HCT116 (cell line): Measurements from ENCODE around the gene CXCR5. TPM values are rescaled to one million over a fixed set of nuclear protein-coding genes. Genes with fewer than 3 reads are reported as not detected.

ENCODE experiments used
- ATAC-seq: fragments of 200-7000 bp; cut with Tn5 transposase; 2 replicates; pipeline ENCODE4 v1.9.1; 2020; ENCODE audit warnings: mild to moderate bottlenecking, moderate library complexity
- BruUV-seq: library from RNA; stranded (reverse); fragments of 400-500 nt; replicated peaks from 2 replicates; lab custom pipeline; 2021; lab: Mats Ljungman, UMichigan
- CTCF ChIA-PET: fragments of 300-600 bp; sonication (Branson Sonifier 250); formaldehyde crosslinking; loops from one replicate; lab custom pipeline; 2021; ENCODE audit warnings: antibody characterized with exemption; lab: Charles Lee
- POLR2A ChIA-PET: fragments of 300-600, 350-600 bp; sonication (Branson Sonifier 250); formaldehyde crosslinking; loops from one replicate; lab custom pipeline; 2021; ENCODE audit warnings: antibody characterized with exemption; lab: Charles Lee
- RAD21 ChIA-PET, 2 experiments: fragments of 300-600 bp; sonication (Branson Sonifier 250); formaldehyde crosslinking; loops; one replicate each; lab custom pipeline; 2023; ENCODE audit warnings: low total read pairs in 2 of 2; ENCODE audit not compliant: uncharacterized antibody in 2 of 2, unreplicated experiment in 2 of 2, low non-redundant PET in 1 of 2; lab: Charles Lee
- DNase-seq: peaks from one replicate; pipeline ENCODE4 v3.0.0-alpha.2; 2010; ENCODE audit warnings: low read depth, low spot score
- H2AFZ ChIP-seq: fragments of 200-600 bp; shearing (Covaris generic), sonication (generic); 2 replicates; pipeline ENCODE4 v1.6.1; 2017; ENCODE audit warnings: low read depth, mixed run types, mixed read lengths, antibody characterized with exemption, low read length; ENCODE audit not compliant: poor library complexity, severe bottlenecking
- H3K27ac ChIP-seq: 2 replicates; pipeline ENCODE4 v1.5.1; 2012; ENCODE audit warnings: low read depth, low read length
- H3K27me3 ChIP-seq: fragments of 200-600 bp; sonication (generic); 2 replicates; pipeline ENCODE4 v1.6.1; 2016; ENCODE audit warnings: mixed run types, low read length, mixed read lengths; ENCODE audit not compliant: insufficient read depth
- H3K36me3 ChIP-seq, 2 experiments: fragments of 200-500 bp in 1 of 2; fragments of 200-600 bp in 1 of 2; sonication (Bioruptor generic) in 1 of 2; sonication (generic) in 1 of 2; 2 replicates each; pipeline versions ENCODE4 v1.5.1 to v1.6.1; 2014 to 2016; ENCODE audit warnings: low read length in 2 of 2, inconsistent platforms in 1 of 2, mixed read lengths in 1 of 2, mixed run types in 1 of 2; ENCODE audit not compliant: insufficient read depth in 2 of 2, control insufficient read depth in 1 of 2
- H3K4me1 ChIP-seq, 2 experiments: fragments of 200-600 bp in 1 of 2; sonication (generic) in 1 of 2; 2 replicates each; pipeline versions ENCODE4 v1.5.1 to v1.6.1; 2012 to 2017; ENCODE audit warnings: low read length in 2 of 2, inconsistent platforms in 1 of 2, mild to moderate bottlenecking in 1 of 2, mixed read lengths in 1 of 2, mixed run types in 1 of 2, moderate library complexity in 1 of 2; ENCODE audit not compliant: insufficient read depth in 2 of 2, control insufficient read depth in 1 of 2
- H3K4me2 ChIP-seq: fragments of 200-600 bp; sonication (generic); 2 replicates; pipeline ENCODE4 v1.6.1; 2017; ENCODE audit warnings: mixed run types, low read length, mixed read lengths
- H3K4me3 ChIP-seq, 2 experiments: fragments of 200-600 bp in 1 of 2; sonication (generic) in 1 of 2; replicated peaks in 1 of 2; 2 replicates each; pipeline ENCODE4 v1.5.1; 2011 to 2016; ENCODE audit warnings: low read length in 2 of 2, control low read depth in 1 of 2, low read depth in 1 of 2, mild to moderate bottlenecking in 1 of 2, mixed read lengths in 1 of 2, mixed run types in 1 of 2
- H3K79me2 ChIP-seq: fragments of 200-600 bp; sonication (generic); 2 replicates; pipeline ENCODE4 v1.6.1; 2017; ENCODE audit warnings: mild to moderate bottlenecking, mixed run types, low read length, moderate library complexity, mixed read lengths; ENCODE audit not compliant: insufficient read depth
- H3K9ac ChIP-seq: fragments of 200-600 bp; sonication (generic); 2 replicates; pipeline ENCODE4 v1.6.1; 2016; ENCODE audit warnings: low read length, mixed read lengths
- H3K9me2 ChIP-seq: fragments of 200-600 bp; sonication (generic), shearing (Covaris generic); 2 replicates; pipeline ENCODE4 v1.6.1; 2017; ENCODE audit warnings: mixed run types, mild to moderate bottlenecking, moderate library complexity; ENCODE audit not compliant: insufficient read depth
- H3K9me3 ChIP-seq, 2 experiments: fragments of 200-500 bp in 1 of 2; fragments of 200-600 bp in 1 of 2; sonication (Bioruptor generic) in 1 of 2; sonication (generic) in 1 of 2; 2 replicates each; pipeline ENCODE4 v1.6.1; 2014 to 2017; ENCODE audit warnings: low read length in 2 of 2, mixed read lengths in 2 of 2, inconsistent platforms in 1 of 2, low read depth in 1 of 2, mild to moderate bottlenecking in 1 of 2, mixed run types in 1 of 2, moderate library complexity in 1 of 2; ENCODE audit not compliant: control insufficient read depth in 1 of 2, insufficient read depth in 1 of 2
- H4K20me1 ChIP-seq: fragments of 200-600 bp; sonication (generic), shearing (Covaris generic); 2 replicates; pipeline ENCODE4 v1.6.1; 2017; ENCODE audit warnings: mixed run types, mild to moderate bottlenecking, moderate library complexity; ENCODE audit not compliant: insufficient read depth
- CBX3 ChIP-seq: IDR thresholded peaks from 2 replicates; pipeline ENCODE4 v1.6.1; 2012; ENCODE audit warnings: low read depth
- CEBPB ChIP-seq: IDR thresholded peaks from 2 replicates; pipeline ENCODE4 v1.6.1; 2012; ENCODE audit warnings: low read depth
- FOSL1 ChIP-seq: IDR thresholded peaks from 2 replicates; pipeline ENCODE4 v1.6.1; 2012; ENCODE audit warnings: low read depth
- JUND ChIP-seq: IDR thresholded peaks from 2 replicates; pipeline ENCODE4 v1.6.1; 2012
- MAX ChIP-seq: IDR thresholded peaks from 2 replicates; pipeline ENCODE4 v1.6.1; 2012
- POLR2A ChIP-seq: IDR thresholded peaks from 2 replicates; pipeline ENCODE4 v1.7.0; 2011; ENCODE audit warnings: borderline replicate concordance; ENCODE audit not compliant: insufficient read depth, insufficient read length; ENCODE audit errors: extremely low read depth
- POLR2AphosphoS5 ChIP-seq: IDR thresholded peaks from 2 replicates; pipeline ENCODE4 v1.6.1; 2011; ENCODE audit warnings: mild to moderate bottlenecking, low read depth, low read length, moderate library complexity
- RAD21 ChIP-seq: IDR thresholded peaks from 2 replicates; pipeline ENCODE4 v1.6.1; 2012; ENCODE audit warnings: low read depth, mild to moderate bottlenecking
- SIN3A ChIP-seq: IDR thresholded peaks from 2 replicates; pipeline ENCODE4 v1.6.1; 2012; ENCODE audit warnings: low read depth
- SRF ChIP-seq: IDR thresholded peaks from 2 replicates; pipeline ENCODE4 v1.6.1; 2012; ENCODE audit warnings: low read depth
- ZBTB33 ChIP-seq: IDR thresholded peaks from 2 replicates; pipeline ENCODE4 v1.6.1; 2011; ENCODE audit warnings: mild to moderate bottlenecking, low read length, moderate library complexity; ENCODE audit not compliant: insufficient replicate concordance; ENCODE audit errors: extremely low read depth
- ZNF274 ChIP-seq: fragments of 200-500 bp; sonication (Bioruptor generic); IDR thresholded peaks from 2 replicates; pipeline ENCODE4 v1.6.1; 2014; ENCODE audit warnings: mild to moderate bottlenecking, low read depth, low read length, inconsistent platforms
- intact Hi-C: fragments of 100-400 bp; cut with micrococcal nuclease; formaldehyde crosslinking; loops from 2 replicates; pipeline ENCODE4 v1.10.0; 2022
- total RNA-seq: library from RNA; stranded (reverse); gene quantifications from one replicate; pipeline ENCODE4 v1.2.1, GENCODE V29; 2021; ENCODE audit not compliant: unreplicated experiment

Gene CXCR5
- total RNA-seq, 1 experiment from 2014 or later, result not detected

DNA sequence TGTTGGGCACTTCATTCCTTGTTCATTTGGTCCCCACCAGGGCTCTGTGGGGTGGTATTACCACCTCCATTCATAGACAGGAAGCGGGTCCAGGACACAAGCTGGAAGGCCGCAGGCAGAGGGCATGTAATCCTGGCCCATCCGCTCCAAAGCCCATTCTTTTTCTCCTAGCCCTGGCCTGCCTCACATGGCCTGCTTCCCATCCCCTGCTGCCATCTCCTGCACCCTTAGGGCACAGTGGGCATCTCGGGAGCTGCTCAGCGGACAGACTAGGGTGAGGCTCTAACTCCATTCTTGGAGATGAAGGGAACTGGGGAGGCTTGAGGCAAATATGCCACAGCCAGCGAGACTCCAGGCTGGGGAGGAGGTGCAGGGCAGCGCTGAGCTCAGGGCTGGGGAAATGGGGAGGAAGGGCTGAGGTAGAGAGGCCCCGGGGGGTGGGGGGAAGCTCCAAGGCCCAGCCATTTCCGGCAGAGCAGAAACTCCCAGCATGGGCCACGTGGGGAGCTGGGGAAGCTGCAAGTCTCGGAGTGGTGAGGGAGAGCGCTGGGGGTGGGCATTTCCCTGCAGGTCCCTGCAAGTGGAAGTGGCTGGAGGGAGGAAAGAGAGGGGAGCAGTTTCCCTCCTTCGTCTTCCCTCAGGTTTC lies 56.4 kb downstream of the CXCR5 start:
- H3K4me1 ChIP-seq, result peaks cover 19 to 29% of the 10 kb centered on the region in 2 experiments
- no peaks in the 10 kb centered on the region for H3K79me2 ChIP-seq
- TF ChIP-seq MAX, result no peak
- TF ChIP-seq JUND, result no peak
- TF ChIP-seq ZNF274, result no peak
- TF ChIP-seq SIN3A, result no peak
- no peak for TF ChIP-seq ZBTB33
- no peak for TF ChIP-seq CEBPB
- TF ChIP-seq RAD21, result no peak
- no peak for TF ChIP-seq POLR2AphosphoS5
- TF ChIP-seq SRF, result no peak
- no peak for TF ChIP-seq CBX3
- no peak for TF ChIP-seq POLR2A
- no peak for TF ChIP-seq FOSL1
- H3K9me3 ChIP-seq, result no peaks in the 10 kb centered on the region
- H3K9me2 ChIP-seq, result no peaks in the 10 kb centered on the region
- ChIA-PET RAD21 (no interaction called here), POLR2A (no interaction called here), CTCF (no interaction called here)
- no peak overlapping the region for H3K4me3 ChIP-seq
- DNase-seq, result no peak
- no peaks in the 10 kb centered on the region for H3K36me3 ChIP-seq
- H2AFZ ChIP-seq, result no peak overlapping the region
- H3K9ac ChIP-seq, result no peak overlapping the region
- ATAC-seq, result no peak
- H3K27ac ChIP-seq, result no peak overlapping the region
- H3K4me2 ChIP-seq, result no peak overlapping the region
- H3K27me3 ChIP-seq, result no peaks in the 10 kb centered on the region
- intact Hi-C loops, result no loop called here
- BruUV-seq, result no TSS peak
- no peaks in the 10 kb centered on the region for H4K20me1 ChIP-seq
